Parathyroid adenoma (tissue), 2 donors: ENCODE measurements around the gene AKAP10.

Experiments
- H2AFZ ChIP-seq: fragments of 300-600 bp; sonication (generic); one replicate; pipeline ENCODE4 v1.7.0; 2017; ENCODE audit warnings: antibody characterized with exemption, mild to moderate bottlenecking
- H3K27ac ChIP-seq: fragments of 300-600 bp; sonication (generic); one replicate; pipeline ENCODE4 v1.7.0; 2017
- H3K27me3 ChIP-seq: fragments of 300-600 bp; sonication (generic); one replicate; pipeline ENCODE4 v1.7.0; 2017; ENCODE audit warnings: low read length; ENCODE audit not compliant: control insufficient read depth, insufficient read depth
- H3K36me3 ChIP-seq: fragments of 300-600 bp; sonication (generic); one replicate; pipeline ENCODE4 v1.7.0; 2017; ENCODE audit warnings: low read length; ENCODE audit not compliant: control insufficient read depth, insufficient read depth
- H3K4me1 ChIP-seq: fragments of 300-600 bp; sonication (generic); one replicate; pipeline ENCODE4 v1.7.0; 2017; ENCODE audit warnings: control low read depth
- H3K4me2 ChIP-seq: fragments of 300-600 bp; sonication (generic); one replicate; pipeline ENCODE4 v1.7.0; 2017; ENCODE audit warnings: low read length
- H3K4me3 ChIP-seq: fragments of 300-600 bp; sonication (generic); one replicate; pipeline ENCODE4 v1.7.0; 2017; ENCODE audit warnings: low read depth, low read length
- H3K79me2 ChIP-seq: fragments of 300-600 bp; sonication (generic); one replicate; pipeline ENCODE4 v1.7.0; 2017; ENCODE audit warnings: control low read depth
- H3K9ac ChIP-seq: fragments of 300-600 bp; sonication (generic); one replicate; pipeline ENCODE4 v1.7.0; 2017; ENCODE audit warnings: mild to moderate bottlenecking
- H3K9me3 ChIP-seq: fragments of 300-600 bp; sonication (generic); one replicate; pipeline ENCODE4 v1.7.0; 2017; ENCODE audit warnings: low read length; ENCODE audit not compliant: control insufficient read depth
- TF ChIP-seq, protein P1 (sequence below): fragments of 300-600 bp; sonication (generic); IDR thresholded peaks from one replicate; pipeline ENCODE4 v1.7.0; 2017; ENCODE audit warnings: antibody characterized with exemption, mild to moderate bottlenecking
- donor health status: primary hyperparathyroidism.

AKAP10 gene

DNA sequence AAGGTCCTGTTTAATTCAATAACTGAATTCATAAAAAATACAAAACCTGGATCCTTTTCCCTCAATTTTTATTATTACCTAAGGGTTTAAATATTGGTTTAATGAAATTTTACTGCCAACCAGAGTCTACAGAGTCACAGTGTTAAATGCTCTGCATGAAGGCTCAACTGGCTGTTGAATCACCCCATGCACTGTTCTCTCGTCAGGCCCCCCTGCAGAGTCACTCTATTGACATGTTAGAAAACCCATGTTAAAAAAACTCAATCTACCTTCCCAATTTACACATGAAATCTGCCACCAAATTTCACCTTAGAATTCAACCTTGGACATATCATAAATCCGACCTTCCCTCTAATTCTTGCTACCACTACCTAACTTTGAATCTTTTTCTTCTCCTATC, 66.6 kb downstream of the AKAP10 start:
- no peaks in the 10 kb centered on the region for H3K9me3 ChIP-seq
- TF ChIP-seq, protein P1, sequence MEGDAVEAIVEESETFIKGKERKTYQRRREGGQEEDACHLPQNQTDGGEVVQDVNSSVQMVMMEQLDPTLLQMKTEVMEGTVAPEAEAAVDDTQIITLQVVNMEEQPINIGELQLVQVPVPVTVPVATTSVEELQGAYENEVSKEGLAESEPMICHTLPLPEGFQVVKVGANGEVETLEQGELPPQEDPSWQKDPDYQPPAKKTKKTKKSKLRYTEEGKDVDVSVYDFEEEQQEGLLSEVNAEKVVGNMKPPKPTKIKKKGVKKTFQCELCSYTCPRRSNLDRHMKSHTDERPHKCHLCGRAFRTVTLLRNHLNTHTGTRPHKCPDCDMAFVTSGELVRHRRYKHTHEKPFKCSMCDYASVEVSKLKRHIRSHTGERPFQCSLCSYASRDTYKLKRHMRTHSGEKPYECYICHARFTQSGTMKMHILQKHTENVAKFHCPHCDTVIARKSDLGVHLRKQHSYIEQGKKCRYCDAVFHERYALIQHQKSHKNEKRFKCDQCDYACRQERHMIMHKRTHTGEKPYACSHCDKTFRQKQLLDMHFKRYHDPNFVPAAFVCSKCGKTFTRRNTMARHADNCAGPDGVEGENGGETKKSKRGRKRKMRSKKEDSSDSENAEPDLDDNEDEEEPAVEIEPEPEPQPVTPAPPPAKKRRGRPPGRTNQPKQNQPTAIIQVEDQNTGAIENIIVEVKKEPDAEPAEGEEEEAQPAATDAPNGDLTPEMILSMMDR = no peak
- no peaks in the 10 kb centered on the region for H3K27me3 ChIP-seq
- H3K4me3 ChIP-seq = no peak overlapping the region
- no peak overlapping the region for H2AFZ ChIP-seq
- H3K4me2 ChIP-seq = no peak overlapping the region
- no peak overlapping the region for H3K27ac ChIP-seq
- peaks cover 2% of the 10 kb centered on the region for H3K79me2 ChIP-seq
- H3K4me1 ChIP-seq = no peaks in the 10 kb centered on the region
- H3K36me3 ChIP-seq = no peaks in the 10 kb centered on the region
- H3K9ac ChIP-seq = no peak overlapping the region

DNA sequence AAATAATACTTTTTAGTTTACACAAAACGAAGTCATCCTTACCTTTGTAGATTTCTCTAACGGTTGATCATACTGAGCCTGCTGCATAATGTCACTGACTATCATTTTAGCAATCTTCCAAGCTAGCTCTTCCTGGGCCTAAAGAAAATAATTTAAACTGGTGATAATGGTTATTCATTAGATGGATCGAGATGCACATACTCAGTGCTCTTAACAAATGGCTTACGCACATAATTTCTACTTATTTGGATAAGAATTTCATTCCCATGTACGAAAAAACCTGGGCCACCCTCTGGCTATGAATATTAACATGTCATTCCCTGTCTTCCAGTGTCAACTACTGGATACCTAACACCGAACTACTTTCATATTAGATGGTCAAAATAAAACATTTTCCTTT, 68.5 kb downstream of the AKAP10 start:
- H3K9me3 ChIP-seq = no peaks in the 10 kb centered on the region
- no peaks in the 10 kb centered on the region for H3K27me3 ChIP-seq
- no peak overlapping the region for H3K9ac ChIP-seq
- H3K27ac ChIP-seq = no peak overlapping the region
- no peak overlapping the region for H3K4me2 ChIP-seq
- H3K4me1 ChIP-seq = no peaks in the 10 kb centered on the region
- H2AFZ ChIP-seq = no peak overlapping the region
- H3K79me2 ChIP-seq = peaks cover under 1% of the 10 kb centered on the region
- H3K4me3 ChIP-seq = no peak overlapping the region
- no peaks in the 10 kb centered on the region for H3K36me3 ChIP-seq
- TF ChIP-seq, protein P1 = no peak

DNA sequence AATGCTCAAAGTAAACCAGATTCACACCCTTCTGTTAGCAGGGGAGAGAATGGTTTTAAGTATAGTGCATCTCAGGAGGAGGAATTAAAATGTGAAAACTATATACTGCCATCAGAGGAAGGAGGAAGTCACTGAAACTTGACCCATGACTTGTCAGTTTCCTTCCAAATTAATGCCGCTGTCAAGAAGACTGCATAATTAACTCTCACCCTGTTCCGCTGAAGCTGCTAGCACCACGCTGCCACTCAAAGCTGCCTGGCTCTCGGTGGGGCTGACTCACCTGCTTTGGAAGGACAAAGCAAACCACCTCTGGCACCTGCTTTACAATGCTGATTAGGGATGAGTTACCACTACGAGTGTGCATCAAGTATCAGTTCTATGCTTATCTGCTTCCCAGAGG, 72.1 kb downstream of the AKAP10 start:
- Histone ChIP-seq H3K4me2 (no peak overlapping the region), H3K4me1 (no peaks in the 10 kb centered on the region), H3K27ac (no peak overlapping the region), H3K9me3 (no peaks in the 10 kb centered on the region), H3K36me3 (no peaks in the 10 kb centered on the region), H3K27me3 (no peaks in the 10 kb centered on the region), H2AFZ (no peak overlapping the region), H3K4me3 (no peak overlapping the region), H3K9ac (no peak overlapping the region), H3K79me2 (no peaks in the 10 kb centered on the region)
- TF ChIP-seq, protein P1 = no peak

GRCh38 chr17:19904924-19905323, 72.7 kb downstream of the AKAP10 start:
- H2AFZ ChIP-seq = no peak overlapping the region
- H3K36me3 ChIP-seq = no peaks in the 10 kb centered on the region
- TF ChIP-seq, protein P1 = no peak
- H3K4me1 ChIP-seq = no peaks in the 10 kb centered on the region
- H3K27ac ChIP-seq = no peak overlapping the region
- no peak overlapping the region for H3K4me3 ChIP-seq
- no peaks in the 10 kb centered on the region for H3K27me3 ChIP-seq
- no peak overlapping the region for H3K9ac ChIP-seq
- no peaks in the 10 kb centered on the region for H3K9me3 ChIP-seq
- no peaks in the 10 kb centered on the region for H3K79me2 ChIP-seq
- H3K4me2 ChIP-seq = no peak overlapping the region

DNA sequence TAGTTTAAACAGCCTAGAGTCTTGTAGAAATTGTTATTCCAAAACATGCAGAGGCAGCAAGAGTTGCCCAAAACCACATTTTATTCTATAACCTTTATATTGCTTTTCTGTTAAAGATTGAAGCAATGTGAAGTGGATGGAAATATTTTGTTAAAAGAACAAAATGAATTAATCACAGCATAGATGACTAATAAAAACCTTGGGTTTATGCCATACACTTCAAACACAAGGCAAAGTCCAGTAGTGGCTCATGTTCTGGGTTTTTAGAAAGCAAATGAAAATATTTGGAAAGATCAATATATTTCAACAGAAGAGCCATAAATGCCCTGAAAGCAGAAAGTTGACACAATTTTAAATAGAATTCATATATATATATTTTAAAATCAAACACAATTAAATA, 73.2 kb downstream of the AKAP10 start:
- Histone ChIP-seq H3K36me3 (no peaks in the 10 kb centered on the region), H3K9me3 (no peaks in the 10 kb centered on the region), H3K4me3 (no peak overlapping the region), H3K27ac (no peak overlapping the region), H3K9ac (no peak overlapping the region), H3K79me2 (no peaks in the 10 kb centered on the region), H3K4me1 (no peaks in the 10 kb centered on the region), H3K4me2 (no peak overlapping the region), H2AFZ (no peak overlapping the region), H3K27me3 (no peaks in the 10 kb centered on the region)
- TF ChIP-seq, protein P1 = no peak
